ENCODE data around the gene RBM34. TPM values are rescaled to one million over a fixed set of nuclear protein-coding genes. Genes with fewer than 3 reads are reported as not detected.

RBM34 gene
- total and polyA plus RNA-seq, 2 donors (not counting 1 experiment from before 2014, with no cell fraction given), result 30.3 to 64.1 TPM

GRCh38 chr1:235139315-235139714 is 21.7 kb downstream of the RBM34 start:
- H3K27me3 ChIP-seq (ENCODE audit: control insufficient read depth, insufficient read depth, low read length), result no peaks in the 10 kb centered on the region
- H4K20me1 ChIP-seq (ENCODE audit: control insufficient read depth, extremely low read depth, insufficient read depth, low read length), result no peaks in the 10 kb centered on the region
- no peak for TF ChIP-seq CTCF (conservative IDR thresholded peaks at IDR 0.05 in 1 of 2, IDR thresholded peaks at IDR 0.05 in 1 of 2; ENCODE audit: low read depth in 1 of 2, low read length in 2 of 2)
- no peak for TF ChIP-seq EZH2 (IDR thresholded peaks at IDR 0.05; ENCODE audit: low read length, missing control alignments)
- no peak overlapping the region for H3K4me2 ChIP-seq (ENCODE audit: extremely low read depth, insufficient read depth, low read length)
- H3K9ac ChIP-seq (ENCODE audit: insufficient read depth, low read length), result no peak overlapping the region
- H3K79me2 ChIP-seq (ENCODE audit: control insufficient read depth, insufficient read depth, low read length), result no peaks in the 10 kb centered on the region
- no peak for DNase-seq (ENCODE audit: low read depth in 2 of 2)
- H3K4me1 ChIP-seq (ENCODE audit: control insufficient read depth, extremely low read depth, insufficient read depth, low read length), result no peaks in the 10 kb centered on the region
- H3K4me3 ChIP-seq (replicated peaks in 1 of 4; ENCODE audit: control extremely low read depth in 1 of 4, insufficient read depth in 1 of 4, low read depth in 3 of 4, low read length in 4 of 4), result no peak overlapping the region
- no peaks in the 10 kb centered on the region for H3K9me3 ChIP-seq (ENCODE audit: control insufficient read depth, insufficient read depth, low read depth, low read length)
- no peak overlapping the region for H3K27ac ChIP-seq (ENCODE audit: insufficient read depth, low read length)
- no peak overlapping the region for H2AFZ ChIP-seq (ENCODE audit: low read length)
- H3K36me3 ChIP-seq (ENCODE audit: control insufficient read depth, insufficient read depth, low read length), result peaks cover 17% of the 10 kb centered on the region

GRCh38 chr1:235138821-235139220 is 22.2 kb downstream of the RBM34 start:
- Histone ChIP-seq H3K79me2 (ENCODE audit: control insufficient read depth, insufficient read depth, low read length) (no peaks in the 10 kb centered on the region), H3K27ac (ENCODE audit: insufficient read depth, low read length) (no peak overlapping the region), H3K4me3 (replicated peaks in 1 of 4; ENCODE audit: control extremely low read depth in 1 of 4, insufficient read depth in 1 of 4, low read depth in 3 of 4, low read length in 4 of 4) (no peak overlapping the region), H3K4me2 (ENCODE audit: extremely low read depth, insufficient read depth, low read length) (no peak overlapping the region), H3K9ac (ENCODE audit: insufficient read depth, low read length) (no peak overlapping the region), H3K27me3 (ENCODE audit: control insufficient read depth, insufficient read depth, low read length) (no peaks in the 10 kb centered on the region), H2AFZ (ENCODE audit: low read length) (no peak overlapping the region), H3K36me3 (ENCODE audit: control insufficient read depth, insufficient read depth, low read length) (peaks cover 17% of the 10 kb centered on the region), H3K9me3 (ENCODE audit: control insufficient read depth, insufficient read depth, low read depth, low read length) (no peaks in the 10 kb centered on the region), H3K4me1 (ENCODE audit: control insufficient read depth, extremely low read depth, insufficient read depth, low read length) (no peaks in the 10 kb centered on the region), H4K20me1 (ENCODE audit: control insufficient read depth, extremely low read depth, insufficient read depth, low read length) (no peaks in the 10 kb centered on the region)
- DNase-seq (ENCODE audit: low read depth in 2 of 2), result no peak
- TF ChIP-seq EZH2 (IDR thresholded peaks at IDR 0.05; ENCODE audit: low read length, missing control alignments) (no peak), CTCF (conservative IDR thresholded peaks at IDR 0.05 in 1 of 2, IDR thresholded peaks at IDR 0.05 in 1 of 2; ENCODE audit: low read depth in 1 of 2, low read length in 2 of 2) (no peak)

GRCh38 chr1:235136111-235136510 is 24.9 kb downstream of the RBM34 start:
- Histone ChIP-seq H3K9ac (ENCODE audit: insufficient read depth, low read length) (no peak overlapping the region), H3K79me2 (ENCODE audit: control insufficient read depth, insufficient read depth, low read length) (no peaks in the 10 kb centered on the region), H4K20me1 (ENCODE audit: control insufficient read depth, extremely low read depth, insufficient read depth, low read length) (no peaks in the 10 kb centered on the region), H3K36me3 (ENCODE audit: control insufficient read depth, insufficient read depth, low read length) (peaks cover 21% of the 10 kb centered on the region), H3K9me3 (ENCODE audit: control insufficient read depth, insufficient read depth, low read depth, low read length) (no peaks in the 10 kb centered on the region), H3K4me3 (replicated peaks in 1 of 4; ENCODE audit: control extremely low read depth in 1 of 4, insufficient read depth in 1 of 4, low read depth in 3 of 4, low read length in 4 of 4) (no peak overlapping the region), H3K4me2 (ENCODE audit: extremely low read depth, insufficient read depth, low read length) (no peak overlapping the region), H2AFZ (ENCODE audit: low read length) (no peak overlapping the region), H3K4me1 (ENCODE audit: control insufficient read depth, extremely low read depth, insufficient read depth, low read length) (no peaks in the 10 kb centered on the region), H3K27ac (ENCODE audit: insufficient read depth, low read length) (no peak overlapping the region), H3K27me3 (ENCODE audit: control insufficient read depth, insufficient read depth, low read length) (no peaks in the 10 kb centered on the region)
- DNase-seq (ENCODE audit: low read depth in 2 of 2), result no peak
- TF ChIP-seq CTCF (conservative IDR thresholded peaks at IDR 0.05 in 1 of 2, IDR thresholded peaks at IDR 0.05 in 1 of 2; ENCODE audit: low read depth in 1 of 2, low read length in 2 of 2) (no peak), EZH2 (IDR thresholded peaks at IDR 0.05; ENCODE audit: low read length, missing control alignments) (no peak)
